Loucy (cell line): Measurements from ENCODE around the gene SRGAP1.

Source experiments
- EZH2phosphoT487 ChIP-seq: fragments of 200-600 bp; IDR thresholded peaks from 2 replicates; pipeline ENCODE4 v1.6.1; 2018; ENCODE audit warnings: antibody characterized with exemption, mild to moderate bottlenecking, moderate library complexity, borderline replicate concordance
- TF ChIP-seq, protein P1 (sequence below): fragments of 200-600 bp; sonication (generic); conservative IDR thresholded peaks from 2 replicates; pipeline ENCODE4 v1.5.1; 2014; ENCODE audit warnings: mild to moderate bottlenecking, antibody characterized with exemption, low read length

DNA sequence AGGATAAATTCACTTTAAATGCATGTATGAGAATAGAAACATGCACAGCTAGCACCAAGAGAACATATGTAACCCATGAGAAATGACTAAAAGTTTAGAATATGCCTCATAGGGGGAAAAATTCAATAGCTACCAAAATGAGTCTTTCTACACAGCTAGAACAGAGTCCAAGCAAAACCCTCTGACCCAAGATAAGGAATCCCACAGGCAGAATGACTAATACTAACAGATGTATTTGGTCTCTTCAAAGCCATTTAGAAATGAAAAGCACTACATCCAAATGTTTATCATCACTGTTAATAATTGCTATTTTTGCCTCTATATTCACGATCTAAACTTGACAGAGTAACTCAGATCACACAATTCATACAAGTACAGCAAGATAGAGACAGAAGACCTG lies 333.6 kb downstream of the SRGAP1 start:
- TF ChIP-seq, protein P1, sequence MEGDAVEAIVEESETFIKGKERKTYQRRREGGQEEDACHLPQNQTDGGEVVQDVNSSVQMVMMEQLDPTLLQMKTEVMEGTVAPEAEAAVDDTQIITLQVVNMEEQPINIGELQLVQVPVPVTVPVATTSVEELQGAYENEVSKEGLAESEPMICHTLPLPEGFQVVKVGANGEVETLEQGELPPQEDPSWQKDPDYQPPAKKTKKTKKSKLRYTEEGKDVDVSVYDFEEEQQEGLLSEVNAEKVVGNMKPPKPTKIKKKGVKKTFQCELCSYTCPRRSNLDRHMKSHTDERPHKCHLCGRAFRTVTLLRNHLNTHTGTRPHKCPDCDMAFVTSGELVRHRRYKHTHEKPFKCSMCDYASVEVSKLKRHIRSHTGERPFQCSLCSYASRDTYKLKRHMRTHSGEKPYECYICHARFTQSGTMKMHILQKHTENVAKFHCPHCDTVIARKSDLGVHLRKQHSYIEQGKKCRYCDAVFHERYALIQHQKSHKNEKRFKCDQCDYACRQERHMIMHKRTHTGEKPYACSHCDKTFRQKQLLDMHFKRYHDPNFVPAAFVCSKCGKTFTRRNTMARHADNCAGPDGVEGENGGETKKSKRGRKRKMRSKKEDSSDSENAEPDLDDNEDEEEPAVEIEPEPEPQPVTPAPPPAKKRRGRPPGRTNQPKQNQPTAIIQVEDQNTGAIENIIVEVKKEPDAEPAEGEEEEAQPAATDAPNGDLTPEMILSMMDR, result no peak
- TF ChIP-seq EZH2phosphoT487, result no peak
